HuH-7.5 (cell line): ENCODE measurements around the gene ZRANB3.
"Not testable (repeated sequence)": the region's sequence is repeated elsewhere in the genome, so short reads cannot be mapped to it uniquely, and the experiment has no call there.

Experiments used
- DNase-seq: peaks from one replicate; pipeline ENCODE4 v3.0.0; 2011; ENCODE audit warnings: low spot score

Gene ZRANB3

DNA sequence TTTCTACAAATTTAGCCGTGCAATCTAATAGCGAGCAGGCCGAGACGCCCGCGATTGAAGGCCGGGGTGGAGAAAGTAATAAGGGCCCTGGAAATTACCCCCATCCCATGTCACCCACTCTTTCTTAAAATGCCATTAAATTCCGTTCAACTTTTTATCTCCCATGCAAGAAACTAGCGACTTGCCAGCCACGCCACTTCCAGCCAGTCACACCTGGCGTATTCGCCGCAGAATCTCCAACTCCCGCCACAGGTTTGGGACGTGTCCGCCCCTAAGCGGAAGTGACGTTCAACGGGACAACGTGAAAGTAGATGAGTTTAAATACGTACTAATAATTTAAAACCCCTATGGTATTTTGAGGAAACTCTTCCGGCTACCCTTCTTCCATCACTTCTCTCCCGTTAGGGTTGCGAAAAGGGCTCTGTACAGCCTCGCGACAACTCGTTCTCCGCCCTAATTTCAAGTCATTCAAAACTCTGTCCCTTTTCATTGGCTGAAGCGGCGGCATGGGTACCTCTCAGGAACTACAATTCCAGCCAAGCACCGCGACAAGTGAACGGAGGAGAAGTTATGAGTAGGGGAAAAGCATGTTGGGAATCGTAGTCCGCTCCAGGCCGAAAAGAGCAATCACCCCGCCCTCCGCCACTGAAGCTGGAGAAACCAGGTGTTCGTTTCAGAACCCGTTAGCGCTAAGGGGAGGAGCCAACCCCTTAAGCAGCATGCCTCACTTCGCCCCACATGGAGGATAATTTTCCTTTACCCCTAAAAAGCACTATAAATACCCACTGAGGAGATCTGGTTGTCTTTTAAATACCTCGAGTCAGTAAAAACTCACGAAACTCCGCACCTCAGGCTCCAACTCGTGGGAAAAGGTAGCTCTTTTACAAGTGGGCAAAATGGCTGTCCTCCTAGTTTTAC is at the start of gene ZRANB3:
Gene ZRANB3 (minus strand): TSS at position 906 of the 918 bp plus-strand sequence.
- peak; percentile 82 for DNase-seq

DNA sequence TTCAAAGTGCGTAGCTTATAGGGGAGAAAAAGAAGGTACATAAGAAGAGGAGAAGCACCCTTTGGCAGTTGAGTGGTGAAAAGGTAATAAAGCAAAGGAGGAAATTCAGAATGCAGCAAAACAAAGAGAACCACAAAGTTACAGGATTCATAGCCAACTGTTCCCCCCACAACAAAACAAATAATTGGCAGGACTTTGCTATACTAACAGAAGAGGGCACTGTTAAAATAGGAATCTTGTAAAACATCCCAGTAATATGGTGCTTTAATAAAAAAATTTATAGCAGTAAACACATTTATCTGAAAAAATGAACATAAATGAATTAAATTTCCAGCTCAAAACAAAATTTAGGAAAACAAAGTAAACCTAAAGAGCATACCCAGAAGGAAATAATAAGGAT is 42.6 kb upstream of the ZRANB3 start:
- no peak for DNase-seq

DNA sequence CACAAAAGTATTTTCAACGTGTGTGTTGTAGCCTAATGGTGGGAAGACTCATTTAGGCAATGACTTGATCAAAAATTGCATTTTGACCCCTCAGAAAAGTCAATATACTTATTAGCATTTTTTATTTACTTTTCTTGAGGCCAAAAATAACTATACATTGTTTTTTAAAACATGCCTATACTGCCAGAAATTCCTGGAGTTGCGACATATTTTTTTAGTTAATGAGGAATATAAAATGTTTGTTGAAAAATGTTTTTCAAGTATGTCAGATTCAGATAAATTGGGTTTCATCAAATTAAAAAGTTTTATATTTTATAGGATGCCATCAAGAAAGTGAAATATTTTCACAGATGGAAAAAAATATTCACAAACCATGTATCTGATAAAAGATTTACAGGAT is 39.9 kb upstream of the ZRANB3 start:
- DNase-seq: no peak

DNA sequence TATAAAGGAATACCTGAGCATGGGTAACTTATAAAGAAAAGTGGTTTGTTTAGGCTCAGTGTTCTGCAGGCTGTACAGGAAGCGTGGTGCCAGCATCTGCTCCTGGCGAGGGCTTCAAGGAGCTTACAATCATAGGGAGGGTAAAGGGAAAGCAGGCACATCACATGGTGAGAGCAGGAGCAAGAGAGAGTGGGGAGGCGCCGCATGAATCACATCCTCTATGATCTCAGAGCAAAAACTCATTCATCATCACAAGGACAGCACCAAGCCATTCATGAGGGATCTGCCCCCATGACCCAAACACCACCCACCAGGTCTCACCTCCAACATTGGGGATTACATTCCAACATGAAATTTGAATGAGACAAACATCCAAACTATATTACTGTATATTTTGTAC is 32.8 kb upstream of the ZRANB3 start:
- no peak for DNase-seq

DNA sequence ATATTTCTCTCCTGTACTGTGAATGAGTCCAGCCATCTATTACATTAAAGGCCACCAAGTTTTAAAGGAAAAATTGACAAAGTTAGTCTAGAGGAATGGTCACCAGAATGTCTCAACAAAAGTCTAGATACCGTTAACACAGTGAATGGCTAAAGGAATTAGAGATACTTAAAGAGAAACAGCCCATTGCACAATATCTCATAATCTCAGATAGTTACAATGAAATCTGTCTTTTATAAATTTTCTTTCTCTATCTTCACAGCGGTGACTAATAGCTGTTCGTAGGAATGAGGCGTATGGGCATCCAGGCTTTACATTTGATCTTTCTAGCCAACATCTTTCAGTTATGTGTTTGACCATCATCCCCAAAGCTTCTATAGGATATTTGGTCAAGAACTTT is 30.9 kb upstream of the ZRANB3 start:
- no peak for DNase-seq

DNA sequence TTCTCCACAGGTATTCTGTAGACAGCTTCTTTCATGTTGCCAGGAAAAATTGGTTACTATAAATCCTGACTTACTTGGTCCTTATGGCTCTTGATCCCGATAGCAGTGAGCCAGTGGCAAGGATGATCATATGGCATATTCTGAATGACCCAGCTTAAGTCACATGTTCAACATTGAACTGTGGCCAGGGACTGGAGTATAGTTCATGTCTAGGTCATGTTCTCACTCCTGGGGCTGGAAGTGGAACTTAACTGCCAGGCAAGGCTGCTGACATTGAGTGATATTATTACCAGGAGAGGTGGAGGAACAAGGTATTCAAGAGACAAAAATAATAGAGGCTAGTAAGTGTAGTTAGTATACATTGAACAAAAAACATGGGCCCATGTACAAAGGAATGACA is 26.5 kb upstream of the ZRANB3 start:
- no peak for DNase-seq

DNA sequence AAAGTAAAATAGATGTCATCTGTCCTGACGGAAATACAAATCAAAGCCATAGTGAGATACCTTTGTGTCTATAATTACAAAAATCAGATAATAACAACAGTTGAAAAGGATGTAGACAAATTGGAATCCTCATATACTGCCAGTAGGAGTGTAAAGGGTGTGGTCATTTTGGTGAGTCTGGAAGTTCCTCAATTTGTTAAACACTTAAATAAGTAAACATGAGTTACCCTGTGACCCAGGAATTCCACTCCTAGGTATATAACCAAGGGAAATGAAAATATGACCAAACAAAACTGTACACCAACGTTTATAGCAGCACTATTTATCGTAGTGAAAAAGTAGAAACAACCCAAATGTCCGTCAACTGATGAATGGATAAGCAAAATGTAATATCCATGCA is 24.3 kb upstream of the ZRANB3 start:
- DNase-seq: no peak

DNA sequence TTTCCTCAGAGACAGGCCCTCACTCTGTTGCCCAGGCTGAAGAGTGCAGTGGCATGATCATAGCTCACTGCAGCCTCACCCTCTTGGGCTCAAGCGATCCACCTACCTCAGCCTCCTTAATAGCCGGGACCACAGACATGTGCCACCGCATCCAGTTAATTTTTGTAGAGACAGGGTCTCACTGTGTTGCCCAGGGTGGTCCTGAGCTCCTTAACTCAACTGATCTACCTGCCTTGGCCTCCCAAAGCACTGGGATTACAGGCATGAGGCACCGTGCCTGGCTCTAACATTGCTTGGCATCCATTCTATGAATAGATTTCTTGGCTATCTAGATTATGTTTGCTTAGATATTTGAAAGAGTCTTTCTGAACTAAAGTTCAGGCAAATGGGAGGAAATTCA is 21.9 kb upstream of the ZRANB3 start:
- no peak for DNase-seq

DNA sequence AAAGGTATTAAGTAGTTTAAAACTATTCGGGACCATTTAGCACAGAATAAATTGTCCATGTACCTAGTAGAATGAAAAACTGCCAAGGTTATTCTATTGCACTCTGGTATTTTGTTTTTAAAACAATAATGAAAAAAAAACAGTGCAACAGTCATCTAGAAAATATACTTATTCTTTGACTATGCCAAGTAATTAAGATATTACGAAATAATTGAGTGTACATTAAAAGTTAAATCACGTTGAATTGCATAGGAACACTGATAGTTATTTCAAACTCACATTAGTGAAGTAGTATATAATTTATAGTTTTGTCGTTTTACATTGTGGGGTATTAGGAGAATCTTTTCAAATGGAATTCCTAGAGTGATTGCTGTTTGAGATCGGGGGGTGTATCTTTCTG is 20.3 kb upstream of the ZRANB3 start:
- DNase-seq: no peak

DNA sequence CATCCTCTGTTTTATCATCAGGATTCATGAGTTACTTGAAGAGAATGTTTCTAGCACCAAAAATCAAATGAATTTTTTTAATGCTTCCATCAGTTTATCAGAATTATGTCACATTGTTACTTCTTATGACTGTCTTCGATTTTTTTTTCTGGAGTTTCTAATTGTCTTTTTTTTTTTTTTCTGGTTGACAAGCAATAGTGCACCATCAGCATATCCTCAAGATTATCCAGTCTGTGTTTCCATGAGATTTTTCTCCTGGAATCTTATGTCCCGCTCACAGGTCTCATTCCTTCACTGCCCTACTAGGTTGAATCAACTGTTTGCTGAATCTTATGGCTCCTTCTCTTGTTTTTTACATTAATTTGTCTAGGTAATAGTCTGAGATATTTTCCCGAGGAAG is 16.3 kb upstream of the ZRANB3 start:
- no peak for DNase-seq

DNA sequence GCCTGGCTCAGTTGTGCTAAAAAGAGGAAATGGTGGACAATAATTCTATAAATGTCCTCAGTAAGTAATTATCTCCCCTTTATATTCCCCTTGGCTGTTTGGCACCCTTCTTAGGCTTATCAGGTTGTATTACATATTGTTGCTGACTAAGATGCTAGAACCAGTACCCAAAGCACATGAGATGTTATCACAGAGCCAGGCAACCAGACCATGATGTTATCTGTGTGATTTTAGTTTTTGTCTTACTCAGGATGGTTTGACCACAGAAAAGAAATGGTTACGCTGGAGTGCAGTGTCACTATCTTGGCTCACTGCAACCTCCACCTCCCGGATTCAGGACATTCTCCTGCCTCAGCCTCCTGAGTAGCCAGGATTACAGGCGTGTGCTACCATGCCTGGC is 15.4 kb upstream of the ZRANB3 start:
- DNase-seq: no peak

DNA sequence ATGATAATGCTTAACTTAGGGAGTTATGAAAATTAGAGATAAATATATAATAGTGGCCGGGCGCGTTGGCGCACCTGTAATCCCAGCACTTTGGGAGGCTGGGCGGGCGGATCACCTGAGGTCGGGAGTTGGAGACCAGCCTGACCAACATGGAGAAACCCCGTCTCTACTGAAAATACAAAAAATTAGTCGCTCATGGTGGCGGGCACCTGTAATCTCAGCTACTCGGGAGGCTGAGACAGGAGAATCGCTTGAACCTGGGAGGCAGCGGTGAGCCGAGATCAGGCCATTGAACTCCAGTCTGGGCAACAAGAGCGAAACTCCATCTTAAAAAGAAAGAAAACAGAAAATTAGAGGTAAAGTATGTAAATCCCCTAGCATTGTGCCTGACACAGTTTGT is 2.5 kb upstream of the ZRANB3 start:
- DNase-seq: not testable (repeated sequence)

DNA sequence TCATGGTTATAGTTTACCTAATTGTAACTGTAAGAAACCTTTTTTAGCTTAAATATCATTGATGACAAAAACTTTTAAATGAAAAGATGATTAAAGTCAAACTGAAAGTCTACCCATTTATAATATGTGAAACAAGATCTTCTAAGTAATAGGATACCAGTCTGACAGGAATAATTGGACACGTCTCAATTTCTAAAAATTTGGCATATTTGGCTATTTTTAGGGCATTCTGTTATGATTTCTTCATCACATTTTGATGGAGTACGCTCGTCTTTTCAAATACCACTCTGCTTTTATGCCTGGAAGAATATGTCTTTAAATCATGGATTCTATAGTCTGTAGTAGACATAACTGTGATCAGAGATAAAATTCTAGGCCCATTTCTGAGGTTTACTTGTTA is 1.6 kb upstream of the ZRANB3 start:
- DNase-seq: no peak

DNA sequence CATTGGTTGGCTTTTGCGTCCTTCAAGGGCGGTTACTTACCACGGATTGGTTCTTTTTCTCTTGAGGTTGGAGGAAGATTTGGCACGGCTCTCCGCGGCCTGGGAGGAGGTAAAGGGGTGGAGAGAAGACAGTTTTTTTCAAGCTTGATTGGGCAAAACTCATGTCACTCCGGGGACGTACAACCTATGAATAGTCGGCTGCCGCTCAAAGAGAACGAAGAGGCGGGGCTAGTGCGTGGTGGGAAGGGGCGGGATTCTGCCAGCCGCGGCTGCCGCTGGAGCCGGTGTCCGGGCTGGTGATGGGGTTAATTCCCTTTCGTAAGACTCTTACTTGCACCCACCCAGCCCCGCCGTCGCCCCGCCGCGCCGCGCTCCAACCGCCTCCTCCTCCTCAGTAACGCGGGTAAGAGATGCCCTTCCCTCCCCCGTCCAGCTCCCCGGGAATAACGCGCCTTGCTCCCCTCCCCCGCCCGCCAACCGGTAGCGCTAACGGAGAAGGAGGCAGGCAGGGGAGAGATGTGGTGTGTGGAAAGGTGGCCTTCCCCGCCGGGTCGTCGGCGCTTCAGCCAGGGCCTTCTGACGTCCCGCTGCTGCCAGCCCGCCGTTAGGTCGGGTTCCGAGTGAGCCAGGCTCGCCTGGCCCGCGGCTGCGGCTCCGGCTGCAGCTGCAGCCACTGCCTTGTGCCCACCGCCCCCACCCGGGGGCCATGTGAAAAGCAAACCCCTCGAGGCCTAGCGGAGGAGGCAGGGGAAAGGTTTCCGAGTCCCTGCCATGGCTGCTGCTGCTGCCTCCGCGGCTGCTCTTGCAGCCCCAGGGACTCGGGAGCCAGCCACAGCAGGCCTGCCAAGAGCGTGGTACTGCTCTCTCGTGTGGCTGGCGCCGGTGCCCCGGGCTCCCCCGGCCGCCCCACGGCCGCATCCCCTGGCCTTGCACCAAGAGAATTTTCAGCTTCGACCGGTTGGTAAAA is 496 bp upstream of the ZRANB3 start, which contains the start of gene R3HDM1:
Gene R3HDM1 (plus strand): TSS at position 254 of the 967 bp plus-strand sequence. CDS start 73,362 bp downstream, outside the sequence.
- DNase-seq: peak; percentile 86

DNA sequence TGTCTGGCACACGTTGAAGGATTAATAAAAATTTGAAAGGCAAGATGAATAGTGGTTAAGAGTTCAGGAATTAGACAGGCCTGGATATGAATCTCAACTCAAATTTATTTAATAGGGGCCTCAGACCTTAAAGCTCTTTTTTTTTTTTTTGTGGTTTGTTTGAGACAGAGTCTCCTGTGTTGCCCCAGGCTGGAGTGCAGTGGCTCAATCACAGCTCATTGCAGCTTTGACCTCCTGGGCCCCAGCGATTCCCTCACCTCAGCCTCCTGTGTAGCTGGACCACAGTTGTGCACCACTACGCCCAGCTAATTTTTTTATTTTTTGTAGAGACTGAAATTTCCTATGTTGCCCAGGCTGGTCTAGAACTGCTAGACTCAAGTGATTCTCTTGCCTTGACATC is 3.0 kb downstream of the ZRANB3 start:
- DNase-seq: no peak

DNA sequence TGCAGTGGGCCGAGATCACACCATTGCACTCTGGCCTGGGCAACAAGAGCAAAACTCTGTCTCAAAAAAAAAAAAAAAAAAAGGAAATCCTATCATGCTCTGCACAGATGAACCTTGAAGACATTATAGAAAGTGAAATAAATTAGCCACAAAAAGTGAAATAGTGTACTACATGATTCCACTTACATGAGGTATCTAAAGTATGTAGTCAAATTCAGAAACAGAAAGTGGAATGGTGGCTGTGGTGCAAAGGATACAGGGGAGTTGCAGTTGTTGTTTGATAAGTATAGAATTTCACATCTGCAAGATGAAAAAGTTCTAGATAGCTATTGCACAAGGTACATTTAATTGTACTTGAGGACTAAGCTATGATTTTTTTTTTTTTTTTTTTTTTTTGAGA is 5.2 kb downstream of the ZRANB3 start:
- DNase-seq: no peak

DNA sequence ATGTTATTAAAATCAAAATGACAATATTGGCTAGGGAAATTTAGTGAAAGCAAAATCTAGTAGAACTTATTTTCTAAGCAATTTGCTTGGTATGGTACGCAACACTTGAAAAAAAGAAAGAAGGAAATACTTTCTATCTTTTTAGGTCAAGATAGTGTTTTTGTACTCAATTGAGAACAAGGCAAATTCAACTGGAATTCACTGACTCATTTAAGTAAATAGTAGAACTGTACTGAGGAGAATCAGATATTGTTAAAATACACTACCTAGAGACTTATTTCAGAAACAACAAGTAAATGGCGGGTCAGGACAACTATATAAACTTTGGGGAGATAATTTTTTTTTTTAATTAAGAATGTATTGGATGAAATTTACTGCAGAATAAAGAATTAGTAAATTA is 18.9 kb downstream of the ZRANB3 start:
- DNase-seq: no peak

DNA sequence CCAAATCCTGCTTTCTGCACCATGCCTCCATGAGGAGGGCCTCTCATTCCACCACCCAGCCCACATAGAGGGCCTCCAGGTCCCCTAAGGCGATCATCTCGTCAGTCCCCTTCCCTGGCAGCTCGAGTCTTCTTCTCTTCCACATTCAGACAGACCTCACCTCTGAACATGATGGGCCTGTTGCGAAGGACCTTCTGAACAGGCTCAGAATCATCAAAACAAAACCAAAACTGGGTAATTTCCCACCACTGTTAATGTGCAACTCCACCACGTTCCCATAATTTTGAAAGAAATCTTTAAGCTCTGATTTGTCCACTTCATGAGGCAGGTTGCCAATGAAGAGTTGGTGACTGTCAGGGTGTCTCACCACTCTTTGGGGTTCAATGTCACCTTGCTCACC is 20.4 kb downstream of the ZRANB3 start:
- no peak for DNase-seq

DNA sequence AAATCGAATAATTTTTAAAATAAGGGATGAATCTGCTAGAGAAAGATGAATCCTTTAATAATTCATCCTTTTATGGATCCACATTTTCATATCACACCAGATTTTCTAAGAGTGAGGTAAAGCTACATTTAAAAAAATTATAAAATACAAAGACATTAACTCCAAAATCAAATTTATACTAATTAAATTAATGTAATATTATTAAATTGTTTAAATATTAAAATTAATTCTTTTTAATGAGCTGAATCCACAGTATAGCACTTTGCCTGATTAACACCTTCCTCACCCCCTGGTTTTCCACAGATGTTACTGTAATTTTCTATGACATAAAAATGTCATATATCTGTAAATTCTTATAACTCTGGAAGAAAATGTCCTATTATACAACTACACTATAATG is 26.2 kb downstream of the ZRANB3 start:
- no peak for DNase-seq

DNA sequence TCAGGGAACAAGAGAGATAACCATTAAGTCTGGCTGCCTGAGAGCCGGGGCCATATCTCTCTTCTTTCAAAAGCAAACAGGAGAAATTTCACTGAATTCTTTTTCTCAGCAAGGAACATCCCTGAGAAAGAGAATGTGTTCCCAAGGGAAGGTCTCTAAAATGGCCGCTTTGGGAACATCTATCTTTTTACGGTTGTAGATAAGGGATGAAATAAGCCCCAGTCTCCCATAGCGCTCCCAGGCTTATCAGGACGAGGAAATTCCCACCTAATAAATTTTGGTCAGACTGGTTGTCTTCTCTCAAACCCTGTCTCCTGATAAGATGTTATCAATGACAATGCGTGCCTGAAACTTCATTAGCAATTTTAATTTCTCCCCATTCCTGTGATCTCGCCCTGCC is 32.4 kb downstream of the ZRANB3 start:
- DNase-seq: not testable (repeated sequence)

DNA sequence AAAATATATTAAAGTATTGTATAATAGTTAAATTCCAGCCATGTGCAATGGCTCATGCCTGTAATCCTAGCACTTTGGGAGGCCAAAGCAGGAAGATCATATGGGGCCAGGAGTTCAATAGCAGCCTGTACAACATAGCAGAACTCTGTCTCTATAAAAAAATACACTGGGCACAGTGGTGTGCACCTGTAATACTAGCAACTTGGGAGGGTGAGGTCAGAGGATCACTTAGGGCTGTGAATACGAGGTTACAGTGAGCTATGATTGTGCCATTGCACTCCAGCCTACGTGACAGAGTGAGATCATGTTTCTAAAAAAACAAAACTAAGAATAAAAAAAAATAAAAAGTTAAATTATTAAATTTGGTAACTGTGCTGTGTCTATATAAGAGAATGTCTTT is 36.1 kb downstream of the ZRANB3 start:
- DNase-seq: no peak

DNA sequence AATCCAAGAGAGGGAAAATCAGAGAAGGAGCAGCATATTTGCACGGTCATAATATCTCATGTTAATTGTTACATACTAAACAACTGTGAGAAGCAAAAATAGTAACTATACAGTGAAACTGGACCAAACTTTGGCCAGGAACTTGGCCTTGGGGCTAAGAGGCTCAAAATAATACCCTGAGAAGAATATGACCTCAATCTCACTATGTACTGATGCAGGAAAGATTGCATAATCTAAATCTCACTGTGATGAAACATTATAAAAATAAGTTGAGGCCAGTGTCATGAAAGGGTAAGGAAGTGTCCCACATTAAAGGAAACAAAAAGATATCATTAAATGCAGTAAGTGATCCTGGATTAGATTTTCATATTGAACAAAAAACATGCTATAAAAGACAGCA is 36.5 kb downstream of the ZRANB3 start:
- DNase-seq: no peak

DNA sequence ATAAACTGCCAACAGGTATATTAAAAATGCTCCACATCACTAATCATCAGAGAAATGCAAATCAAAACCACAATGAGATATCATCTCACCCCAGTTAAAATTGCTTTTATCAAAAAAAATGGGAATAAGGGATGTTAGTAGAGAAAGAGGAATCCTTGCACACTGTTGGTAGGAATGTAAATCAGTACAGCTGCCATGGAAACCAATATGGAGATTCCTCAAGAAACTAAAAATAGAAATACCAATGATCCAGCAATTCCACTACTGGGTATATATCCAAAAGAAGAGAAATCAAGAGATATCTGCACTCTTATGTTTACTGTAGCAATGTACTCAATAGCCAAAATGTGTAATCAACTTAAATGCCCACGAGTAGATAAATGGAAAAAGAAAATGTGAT is 40.6 kb downstream of the ZRANB3 start:
- DNase-seq: no peak
